Stimulated activated CD4-positive, alpha-beta T cell treated with anti-CD3 and anti-CD28 coated beads, TNF-alpha, amount 100 ng/mL, for 48 hours (primary cell): ENCODE data around the gene POLRMT.
"Not testable (repeated sequence)": the region's sequence is repeated elsewhere in the genome, so short reads cannot be mapped to it uniquely, and the experiment has no call there.

Experiments
- DNase-seq, 3 donors: peaks; one replicate each; pipeline ENCODE4 v3.0.0-alpha.2; 2020; ENCODE audit warnings: low read depth in 3 of 3

The POLRMT gene

DNA sequence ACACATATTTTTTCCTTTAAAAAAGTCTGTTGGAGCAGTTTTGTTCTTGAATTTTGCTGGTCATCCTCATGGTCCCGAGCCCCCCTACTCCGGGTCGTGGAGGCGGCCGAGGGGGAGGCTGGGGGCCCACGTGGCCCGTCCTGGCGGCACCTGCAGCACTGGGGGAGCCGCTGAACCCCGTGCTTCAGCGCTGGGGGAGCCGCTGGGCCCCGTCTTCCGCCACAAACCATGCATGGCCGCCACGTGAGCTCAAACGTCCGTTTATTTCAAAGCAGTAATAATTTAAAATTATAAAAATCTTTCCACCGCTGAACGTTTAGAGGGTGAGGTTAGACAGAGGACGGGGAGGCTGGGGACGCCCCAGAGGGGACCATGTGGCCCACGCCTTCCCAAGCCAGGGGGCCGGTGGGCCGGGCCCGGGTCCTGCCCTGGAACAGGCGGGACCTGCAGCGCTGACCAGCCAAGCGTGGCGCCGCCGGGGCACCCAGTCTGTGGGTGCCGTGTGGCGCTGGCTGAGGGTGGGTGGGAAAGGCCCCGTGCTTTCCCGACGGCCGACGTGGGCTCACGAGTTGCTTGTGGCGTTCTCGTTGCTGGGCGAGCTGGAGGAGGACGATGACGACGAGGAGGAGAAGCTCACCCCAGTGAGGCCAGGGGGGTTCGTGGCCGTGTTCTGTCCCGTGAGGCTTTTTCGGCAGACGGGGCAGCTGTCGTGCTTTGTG, 14.4 kb upstream of the POLRMT start:
- DNase-seq = no peak

DNA sequence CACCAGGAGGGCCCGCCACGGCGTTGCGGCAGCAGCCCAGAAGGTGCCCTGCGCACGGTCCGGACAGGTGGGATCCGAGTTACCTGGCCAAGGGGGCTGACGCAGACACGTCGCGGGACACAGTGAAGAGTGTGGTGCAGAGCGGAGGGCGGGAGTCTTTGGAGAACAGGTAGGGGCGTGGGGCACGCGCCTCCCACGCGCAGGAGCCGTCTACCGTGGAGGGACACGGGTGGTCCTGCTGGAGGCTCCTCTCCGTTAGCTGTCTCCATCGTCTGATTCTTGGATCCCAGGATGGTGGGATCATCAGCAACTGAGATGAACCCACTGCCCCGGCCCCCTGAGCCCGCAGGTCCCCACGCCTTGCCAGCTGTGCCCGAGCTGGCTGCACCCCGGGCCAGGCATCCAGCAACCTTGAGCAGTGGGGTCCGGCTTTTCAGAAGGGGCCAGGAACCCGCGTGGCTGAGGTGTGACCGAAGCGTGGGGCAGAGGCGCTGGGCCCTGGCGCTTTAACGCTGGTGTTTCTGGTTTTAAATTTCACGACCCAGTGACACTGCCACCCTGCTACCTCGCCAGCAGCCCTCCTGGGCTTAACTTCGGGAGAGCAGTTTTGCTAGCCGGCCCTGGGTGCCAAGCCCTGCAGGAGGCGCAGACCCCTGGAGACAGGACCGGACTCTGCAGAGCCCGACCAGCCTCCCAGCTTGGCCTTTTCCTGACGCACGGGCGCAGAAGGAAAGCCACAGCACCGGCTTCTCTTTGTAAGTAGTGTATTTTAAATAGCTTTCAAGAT, 13.6 kb upstream of the POLRMT start:
- no peak for DNase-seq

DNA sequence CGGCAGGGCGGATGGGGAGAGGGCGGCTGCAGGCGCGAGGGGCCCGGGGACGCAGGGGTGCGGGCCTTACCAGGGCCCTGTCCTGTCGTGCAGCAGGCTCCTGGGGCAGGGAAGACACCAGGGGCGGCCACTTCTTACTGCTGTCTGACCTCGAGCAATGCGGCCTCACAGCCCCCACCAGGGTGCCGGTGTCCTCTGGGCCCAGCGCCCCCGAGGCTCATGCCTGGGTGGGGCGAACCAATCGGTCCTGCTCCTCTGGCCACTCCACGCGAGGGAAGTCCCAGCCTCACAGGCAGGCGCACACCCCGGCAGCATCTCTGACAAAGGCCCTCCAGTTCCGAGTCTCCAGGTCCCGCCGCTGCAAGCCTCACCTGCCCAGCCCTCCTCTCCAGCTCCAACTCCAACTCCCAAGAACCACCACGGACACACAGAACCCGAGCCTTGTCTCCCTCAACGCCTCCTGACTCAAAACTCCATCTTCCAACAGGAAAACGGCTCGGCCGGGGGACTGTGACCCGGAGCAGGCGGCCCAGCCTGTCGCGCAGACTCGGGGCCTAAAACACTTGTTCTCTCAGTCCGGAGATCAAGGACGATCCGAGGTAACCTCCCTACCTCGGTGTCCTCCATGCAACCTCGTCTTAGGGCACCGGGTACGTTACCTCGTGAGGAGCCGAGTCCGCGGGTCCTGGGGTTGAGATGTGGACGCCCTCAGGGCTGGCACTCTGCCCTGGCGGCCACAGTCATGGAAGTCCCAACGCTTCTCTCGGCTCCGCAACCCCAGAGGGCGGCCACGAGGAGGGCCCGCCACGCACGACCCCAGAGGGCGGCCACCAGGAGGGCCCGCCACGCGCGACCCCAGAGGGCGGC, 12.8 kb upstream of the POLRMT start:
- DNase-seq = no peak

DNA sequence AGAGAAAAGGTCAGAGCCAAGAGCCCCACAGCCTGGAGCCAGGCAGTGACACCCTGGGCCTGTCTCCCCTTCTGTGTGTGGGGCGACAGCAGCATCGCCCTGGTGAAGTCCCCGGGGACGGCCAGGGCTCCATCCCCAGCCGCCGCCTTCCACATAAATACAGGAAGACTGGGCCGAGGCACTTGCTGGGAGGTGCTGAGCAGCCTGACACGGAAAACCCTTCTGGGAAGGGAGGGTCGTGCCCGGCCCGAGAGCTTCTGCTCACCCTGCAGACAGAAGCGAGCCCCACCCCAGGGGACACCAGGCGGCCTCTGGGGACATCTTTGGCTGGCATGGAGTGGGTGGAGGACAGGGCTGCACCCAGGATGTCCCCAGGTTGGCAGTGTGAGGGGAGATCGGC, 11.5 kb upstream of the POLRMT start:
- DNase-seq = no peak

DNA sequence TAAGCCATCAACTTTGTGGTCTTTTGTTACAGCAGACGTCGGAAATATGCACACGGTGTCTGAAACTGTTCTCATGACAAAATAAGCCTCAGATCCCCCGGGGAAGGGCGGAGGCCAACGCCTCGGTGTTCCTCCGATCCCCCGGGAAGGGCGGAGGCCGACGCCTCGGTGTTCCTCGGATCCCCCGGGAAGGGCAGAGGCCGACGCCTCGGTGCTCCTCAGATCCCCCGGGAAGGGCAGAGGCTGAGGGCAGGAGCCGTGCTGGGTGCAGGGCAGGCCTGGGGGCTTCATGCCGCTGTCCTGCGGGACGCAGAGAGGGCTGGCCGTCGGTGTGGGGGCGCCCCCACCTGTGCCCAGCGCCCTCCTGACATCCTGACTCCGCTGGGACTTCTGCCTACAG, 11.0 kb upstream of the POLRMT start:
- no peak for DNase-seq

DNA sequence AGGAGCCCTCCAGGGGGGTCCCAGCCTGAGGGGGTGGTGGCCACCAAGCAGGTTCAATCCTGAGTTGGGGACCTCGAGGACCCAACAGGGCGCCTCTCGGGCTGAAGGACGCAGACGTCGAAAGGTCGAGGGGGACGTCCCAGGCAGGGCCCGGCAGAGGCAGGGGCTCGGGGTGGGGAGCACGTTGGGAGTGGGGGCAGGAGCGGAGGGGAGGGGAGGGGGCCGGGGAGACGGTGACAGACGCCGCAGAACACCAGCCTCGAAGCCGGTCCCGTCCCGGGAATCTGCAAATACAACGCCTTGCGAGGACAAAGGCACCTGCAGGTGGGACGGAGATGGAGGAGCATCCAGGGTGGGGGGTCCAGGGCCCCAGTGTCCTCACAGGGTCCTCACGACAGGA, 10.4 kb upstream of the POLRMT start:
- DNase-seq = no peak

DNA sequence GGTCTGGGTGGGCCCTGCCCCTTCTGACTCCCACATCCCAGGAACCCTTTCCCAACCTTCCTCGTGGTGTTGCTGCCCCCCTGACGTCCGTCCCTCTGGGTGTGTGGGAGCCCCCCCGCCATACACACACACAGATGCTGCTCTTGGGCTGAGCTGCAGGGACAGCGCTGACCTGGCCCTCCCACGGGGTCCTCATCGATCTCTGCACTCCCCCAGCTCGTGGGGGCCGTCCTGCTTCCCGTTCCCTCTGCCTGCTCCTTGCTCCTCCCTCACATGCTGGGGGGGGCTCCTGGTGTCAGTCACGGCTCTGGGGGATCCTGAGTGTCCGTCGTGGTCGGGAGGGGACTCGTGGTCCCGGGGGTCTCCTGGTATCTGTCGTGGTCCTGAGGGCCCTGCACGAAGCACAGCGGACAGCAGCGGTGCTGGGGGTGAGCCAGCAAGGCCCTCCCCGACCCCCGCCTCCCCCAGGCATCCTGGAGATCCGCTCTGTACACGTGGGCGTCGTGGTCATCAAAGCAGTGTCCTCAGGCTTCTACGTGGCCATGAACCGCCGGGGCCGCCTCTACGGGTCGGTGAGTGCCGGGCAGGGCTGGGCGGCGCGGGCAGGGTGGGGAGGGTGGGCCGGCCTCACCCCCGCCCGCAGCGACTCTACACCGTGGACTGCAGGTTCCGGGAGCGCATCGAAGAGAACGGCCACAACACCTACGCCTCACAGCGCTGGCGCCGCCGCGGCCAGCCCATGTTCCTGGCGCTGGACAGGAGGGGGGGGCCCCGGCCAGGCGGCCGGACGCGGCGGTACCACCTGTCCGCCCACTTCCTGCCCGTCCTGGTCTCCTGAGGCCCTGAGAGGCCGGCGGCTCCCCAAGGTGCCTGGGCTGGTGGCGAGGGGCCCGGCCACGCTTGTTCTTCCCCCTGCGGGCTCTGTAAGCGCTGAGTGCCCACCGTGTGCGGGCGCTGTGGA, 9.7 kb upstream of the POLRMT start:
- DNase-seq = no peak

DNA sequence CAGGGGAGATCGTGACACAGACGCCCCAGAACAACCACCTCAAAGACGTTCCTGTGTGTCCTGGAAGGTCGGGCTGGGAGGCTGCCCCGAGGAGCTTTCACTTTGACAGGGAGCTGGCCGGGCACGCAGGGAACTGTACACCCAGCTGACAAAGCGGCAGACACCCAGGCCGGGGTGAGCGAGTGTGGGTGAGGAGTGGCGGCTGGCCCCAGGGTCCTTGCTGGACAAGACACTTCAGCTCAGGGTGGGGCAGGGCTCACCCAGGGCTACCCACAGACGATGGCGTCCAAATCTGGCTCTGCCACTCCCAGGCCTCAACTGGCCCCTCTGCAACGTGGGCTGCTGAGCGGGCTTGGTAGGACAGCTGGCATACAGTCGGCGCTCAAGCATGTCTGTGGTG, 8.4 kb upstream of the POLRMT start:
- no peak for DNase-seq

DNA sequence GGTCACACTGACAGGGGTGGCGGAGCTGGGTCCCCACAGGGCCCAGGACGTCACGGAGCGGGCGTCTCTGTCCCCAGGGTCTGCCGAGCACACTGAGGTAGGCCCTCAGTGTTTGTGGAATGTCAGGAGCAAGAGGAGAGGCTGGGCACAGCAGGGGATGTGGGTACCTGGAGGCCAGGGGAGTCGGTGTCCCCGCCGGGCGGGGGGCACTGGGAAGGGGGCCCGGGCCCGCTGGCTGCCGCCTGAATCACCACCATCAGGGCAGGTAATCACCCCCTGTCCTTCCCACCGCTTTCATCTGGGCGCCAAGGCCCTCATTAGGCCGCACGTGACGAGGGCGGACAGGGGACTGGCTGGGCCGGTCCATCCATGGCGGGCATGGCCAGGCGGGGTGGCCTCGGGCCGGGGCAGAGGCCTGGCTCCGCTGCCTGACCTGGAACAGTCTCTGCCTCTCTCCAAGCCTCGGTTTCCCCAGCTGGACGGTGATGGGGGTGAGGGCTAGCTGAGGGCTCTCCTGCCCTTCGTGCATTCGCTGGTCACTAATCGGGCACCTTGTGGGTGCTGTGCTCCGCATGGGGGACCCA, 7.4 kb upstream of the POLRMT start:
- no peak for DNase-seq

DNA sequence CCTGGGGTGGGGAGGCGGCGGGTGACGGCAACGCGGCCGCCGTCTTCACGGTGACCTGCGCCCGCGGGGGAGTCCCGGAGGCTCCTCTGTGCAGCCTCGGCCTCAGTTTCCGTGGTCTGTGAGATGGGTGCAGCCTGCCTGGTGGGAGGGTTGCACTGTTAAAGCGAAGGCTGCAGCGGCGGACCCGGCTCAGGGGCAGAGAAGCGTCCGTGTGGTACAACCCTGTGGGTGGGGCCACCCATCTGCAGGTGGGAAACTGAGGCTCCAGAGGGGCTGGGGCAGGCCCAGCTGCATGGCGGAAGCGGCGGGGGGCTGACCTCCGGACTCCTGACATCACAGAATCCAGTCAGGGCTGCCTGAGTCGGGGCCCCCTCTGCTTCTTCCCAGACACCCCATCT, 6.8 kb upstream of the POLRMT start:
- DNase-seq = no peak

DNA sequence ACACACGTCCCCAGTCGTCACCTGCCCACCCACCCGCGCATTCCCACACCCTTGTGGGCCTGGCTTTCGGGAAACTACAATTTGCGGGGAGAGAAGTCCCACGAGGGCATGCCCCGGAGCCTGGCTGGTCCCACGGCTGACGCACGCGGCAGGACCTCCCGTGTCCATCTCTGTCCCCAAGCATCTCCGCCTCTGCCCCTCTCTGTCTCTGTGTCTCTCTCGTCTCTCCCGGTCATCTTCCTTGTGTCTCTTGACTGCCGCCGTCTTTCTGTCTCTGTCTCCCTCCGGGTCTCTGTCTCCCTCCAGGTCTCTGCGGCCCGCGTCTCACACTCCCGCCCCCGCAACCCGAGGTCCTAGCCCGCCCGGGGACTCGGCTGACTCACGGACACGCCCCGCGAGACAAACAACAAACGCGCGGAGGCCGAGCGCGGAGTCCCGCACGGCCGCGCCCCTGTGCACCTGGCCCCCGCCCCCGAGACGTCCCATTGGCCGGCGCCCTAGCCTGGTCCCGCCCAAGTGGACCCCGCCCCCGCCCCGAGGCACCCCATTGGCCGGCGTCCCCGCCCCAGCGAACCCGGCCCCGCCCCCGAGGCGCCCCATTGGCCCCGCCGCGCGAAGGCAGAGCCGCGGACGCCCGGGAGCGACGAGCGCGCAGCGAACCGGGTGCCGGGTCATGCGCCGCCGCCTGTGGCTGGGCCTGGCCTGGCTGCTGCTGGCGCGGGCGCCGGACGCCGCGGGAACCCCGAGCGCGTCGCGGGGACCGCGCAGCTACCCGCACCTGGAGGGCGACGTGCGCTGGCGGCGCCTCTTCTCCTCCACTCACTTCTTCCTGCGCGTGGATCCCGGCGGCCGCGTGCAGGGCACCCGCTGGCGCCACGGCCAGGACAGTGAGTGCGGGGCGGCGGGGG, 6.2 kb upstream of the POLRMT start, which contains the start of gene FGF22:
TSS of gene FGF22 (plus strand) at position 627 of the 908 bp plus-strand sequence. CDS start at position 674, 47 bp downstream.
- peak; percentile 89 to 98 (median 94) for DNase-seq

DNA sequence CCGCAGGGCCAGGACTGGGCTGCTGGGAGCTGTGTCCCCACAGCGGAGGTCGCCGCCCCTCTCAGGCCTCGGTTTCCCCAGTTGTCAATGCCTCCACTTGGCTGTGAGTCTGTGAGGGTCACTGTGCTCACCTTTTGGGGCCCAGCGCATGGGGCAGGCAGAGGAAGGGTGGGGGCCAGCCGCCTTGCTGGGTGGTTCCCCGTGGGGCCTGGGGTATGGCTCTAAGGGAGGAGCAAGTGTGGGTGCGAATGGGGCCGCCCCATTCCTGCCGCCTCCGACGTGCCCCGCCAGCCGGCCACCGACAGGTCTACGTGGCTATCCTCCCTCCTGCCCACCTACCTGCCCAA, 5.5 kb upstream of the POLRMT start:
- no peak for DNase-seq

DNA sequence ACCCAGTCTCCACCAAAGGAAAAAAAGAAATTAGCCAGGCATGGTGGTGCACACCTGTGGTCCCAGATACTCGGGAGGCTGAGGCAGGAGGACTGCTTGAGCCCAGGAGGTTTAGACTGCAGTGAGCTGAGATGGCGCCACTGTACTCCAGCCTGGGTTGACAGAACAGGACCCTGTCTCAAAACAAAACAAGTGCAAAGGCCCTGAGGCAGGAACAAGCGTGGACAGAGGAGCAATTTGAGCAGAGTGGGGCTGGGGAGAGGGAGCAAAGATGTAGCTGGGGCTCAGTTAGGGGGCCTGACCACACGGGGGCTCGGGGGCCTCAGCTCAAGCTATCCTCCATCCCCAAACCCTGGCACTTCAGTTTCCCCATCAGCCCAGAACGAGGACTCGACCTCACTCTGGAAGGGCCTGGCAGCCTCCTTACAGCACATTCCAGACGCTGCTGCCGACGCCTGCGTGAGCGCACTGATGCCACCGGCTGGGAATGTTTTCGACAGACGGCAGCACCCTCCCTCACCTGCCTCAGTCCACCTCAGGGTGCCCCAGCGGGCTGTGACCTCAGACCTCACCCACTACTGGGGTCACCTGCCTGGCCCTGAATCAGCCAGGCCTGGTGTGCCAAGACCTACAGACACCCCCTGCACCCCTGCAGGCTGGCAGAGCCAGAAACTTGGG, 1.8 kb upstream of the POLRMT start:
- no peak for DNase-seq

DNA sequence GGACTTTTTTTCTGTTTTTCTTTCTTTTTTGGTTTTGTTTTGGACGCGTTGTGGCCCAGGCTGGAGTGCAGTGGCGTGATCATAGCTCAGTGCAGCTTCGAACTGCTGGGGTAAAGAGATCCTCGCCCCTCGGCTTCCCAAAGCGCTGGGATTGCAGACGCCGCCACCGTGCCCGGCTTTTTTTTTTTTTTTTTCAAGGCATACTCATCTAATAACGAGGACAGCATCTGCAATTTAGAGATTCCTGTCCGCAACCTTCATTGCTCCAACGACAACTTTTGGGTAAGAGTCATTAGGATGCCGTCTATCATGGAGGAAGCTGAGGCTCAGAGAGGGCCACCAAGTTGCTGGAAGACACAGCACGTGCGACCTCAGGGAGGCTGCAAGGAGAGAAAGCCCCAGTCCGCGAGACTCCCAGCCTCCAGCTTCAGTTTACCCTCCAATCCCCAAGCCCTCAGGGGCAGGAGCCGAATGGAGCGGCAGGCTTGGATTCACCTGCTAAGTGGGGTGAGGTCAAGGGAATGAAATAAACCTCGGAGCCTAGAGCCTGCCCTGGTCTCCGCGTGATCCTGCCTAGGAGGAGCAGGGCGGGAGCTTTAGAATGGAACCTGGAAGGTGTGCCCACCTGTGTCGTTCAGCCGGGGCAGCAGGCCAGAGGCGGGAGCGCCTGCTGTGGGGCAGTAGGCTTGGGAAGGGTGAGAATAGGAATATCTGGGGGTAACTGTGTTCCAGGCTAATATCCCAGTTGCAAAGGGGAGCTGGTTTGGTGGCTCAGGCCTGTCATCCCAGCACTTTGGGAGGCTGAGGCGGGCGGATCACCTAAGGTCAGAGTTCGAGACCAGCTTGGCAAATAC, 676 bp upstream of the POLRMT start:
- no peak for DNase-seq

DNA sequence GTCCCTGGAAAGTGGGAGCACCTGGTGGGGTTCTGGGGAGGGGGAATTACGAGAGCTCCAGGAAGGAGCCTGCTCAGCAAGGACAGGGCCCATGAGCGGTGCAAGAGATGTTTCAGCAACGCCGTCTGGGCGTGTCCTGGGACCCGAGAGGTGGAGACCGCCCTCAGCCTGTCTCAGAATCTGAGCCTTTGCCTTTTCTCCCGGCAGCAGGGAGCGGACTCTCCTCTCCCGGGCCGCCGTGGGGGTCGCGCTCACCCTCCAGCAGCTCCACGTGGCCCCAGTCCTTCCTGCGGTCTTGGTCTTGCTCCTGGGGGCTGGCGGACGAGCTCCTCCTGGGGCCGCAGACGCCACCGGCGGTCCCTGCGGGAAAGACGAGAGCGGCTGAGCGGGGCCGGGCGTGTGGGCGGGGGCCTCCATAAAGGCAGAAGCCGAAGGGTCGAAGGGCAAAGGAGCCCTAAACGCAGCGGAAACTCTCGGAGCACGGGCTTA, 714 bp downstream of the POLRMT start:
- peak in 2 of 3 donors; percentile 27 to 49 for DNase-seq

DNA sequence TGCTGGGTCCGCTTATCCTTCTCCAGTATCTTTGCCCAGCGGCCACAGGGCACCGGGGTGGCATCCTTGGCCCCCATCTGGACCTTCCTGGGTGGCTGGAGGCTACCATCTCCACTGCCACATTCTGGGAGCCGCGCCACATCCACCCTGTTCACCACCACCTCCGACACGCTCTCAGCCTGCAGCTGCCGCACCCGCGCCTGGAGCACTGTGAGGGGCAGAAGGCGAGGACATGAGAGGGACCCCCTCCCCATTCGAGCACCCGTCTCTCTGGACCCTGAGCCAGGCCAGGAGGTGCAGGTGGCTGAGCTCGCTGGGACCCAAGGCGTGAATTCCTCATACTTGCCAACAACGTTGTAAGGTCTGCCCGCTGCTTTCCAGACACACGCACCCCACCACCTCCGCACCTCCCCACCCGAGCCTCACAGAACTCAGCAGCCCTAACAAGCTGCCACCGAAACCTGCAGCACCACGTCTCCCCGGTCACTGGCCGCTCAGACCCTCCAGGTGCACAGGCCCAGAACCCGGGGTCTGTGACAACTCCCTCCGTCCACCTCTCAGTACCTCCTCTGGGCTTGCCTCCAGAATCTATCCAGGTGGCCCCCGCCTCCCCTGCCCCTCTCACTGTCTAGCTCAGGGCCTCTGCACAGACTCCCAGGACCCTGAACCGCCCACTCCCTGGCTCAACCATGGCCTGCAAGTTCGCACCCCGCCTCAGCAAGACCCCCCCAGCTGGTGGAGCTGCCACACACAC, 3.2 kb downstream of the POLRMT start:
- DNase-seq = no peak

DNA sequence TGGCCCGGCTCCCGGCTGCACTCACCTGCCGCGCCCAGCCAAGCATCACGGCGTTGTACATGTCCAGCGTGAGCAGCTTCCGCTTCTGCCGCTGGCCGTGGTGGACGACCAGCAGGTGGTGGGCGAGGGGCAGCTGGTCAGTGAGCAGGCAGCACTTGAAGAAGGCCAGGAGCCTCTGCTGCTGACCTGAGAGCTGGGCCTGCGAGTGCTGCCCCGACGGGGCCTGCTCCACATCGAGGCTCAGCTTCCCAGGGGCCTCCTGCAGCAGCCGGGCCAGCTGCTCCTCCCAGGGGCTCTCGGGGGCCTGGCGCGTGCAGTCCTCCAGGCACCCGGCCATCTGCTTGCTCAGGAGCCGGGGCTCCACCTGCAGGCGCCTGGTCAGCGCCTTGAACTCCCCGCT, 3.8 kb downstream of the POLRMT start:
- not testable (repeated sequence) for DNase-seq
